GM10266 (cell line): ENCODE measurements around the gene SORT1.
"Not testable (repeated sequence)": the region's sequence is repeated elsewhere in the genome, so short reads cannot be mapped to it uniquely, and the experiment has no call there.

ENCODE experiments used
- DNase-seq: peaks from one replicate; pipeline ENCODE4 v3.0.0; 2012; ENCODE audit errors: extremely low spot score
- TF ChIP-seq, protein P1 (sequence below): IDR thresholded peaks from 2 replicates; pipeline ENCODE4 v1.5.1; 2012; ENCODE audit warnings: mild to moderate bottlenecking, low read depth; ENCODE audit not compliant: control insufficient read depth, insufficient read depth; ENCODE audit errors: missing control alignments

The SORT1 gene

DNA sequence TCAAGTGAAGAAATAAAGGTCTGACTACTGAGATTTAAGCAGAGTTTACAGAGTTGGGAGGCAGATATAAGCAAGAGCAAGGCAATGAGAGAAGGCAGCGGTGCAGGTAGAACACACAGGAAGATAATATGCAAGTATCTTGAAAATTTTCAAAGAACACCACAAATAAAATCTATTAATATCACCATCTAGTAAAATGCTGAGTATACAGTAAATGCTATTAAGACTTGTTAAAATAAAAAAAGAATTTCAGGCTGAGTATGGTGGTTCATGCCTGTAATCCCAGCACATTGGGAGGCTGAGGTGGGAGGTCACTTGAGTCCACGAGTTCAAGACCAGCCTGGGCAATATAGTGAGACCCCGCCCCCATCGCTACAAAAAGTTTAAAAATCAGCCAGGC is 20.0 kb downstream of the SORT1 start:
- TF ChIP-seq, protein P1, sequence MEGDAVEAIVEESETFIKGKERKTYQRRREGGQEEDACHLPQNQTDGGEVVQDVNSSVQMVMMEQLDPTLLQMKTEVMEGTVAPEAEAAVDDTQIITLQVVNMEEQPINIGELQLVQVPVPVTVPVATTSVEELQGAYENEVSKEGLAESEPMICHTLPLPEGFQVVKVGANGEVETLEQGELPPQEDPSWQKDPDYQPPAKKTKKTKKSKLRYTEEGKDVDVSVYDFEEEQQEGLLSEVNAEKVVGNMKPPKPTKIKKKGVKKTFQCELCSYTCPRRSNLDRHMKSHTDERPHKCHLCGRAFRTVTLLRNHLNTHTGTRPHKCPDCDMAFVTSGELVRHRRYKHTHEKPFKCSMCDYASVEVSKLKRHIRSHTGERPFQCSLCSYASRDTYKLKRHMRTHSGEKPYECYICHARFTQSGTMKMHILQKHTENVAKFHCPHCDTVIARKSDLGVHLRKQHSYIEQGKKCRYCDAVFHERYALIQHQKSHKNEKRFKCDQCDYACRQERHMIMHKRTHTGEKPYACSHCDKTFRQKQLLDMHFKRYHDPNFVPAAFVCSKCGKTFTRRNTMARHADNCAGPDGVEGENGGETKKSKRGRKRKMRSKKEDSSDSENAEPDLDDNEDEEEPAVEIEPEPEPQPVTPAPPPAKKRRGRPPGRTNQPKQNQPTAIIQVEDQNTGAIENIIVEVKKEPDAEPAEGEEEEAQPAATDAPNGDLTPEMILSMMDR: no peak
- DNase-seq: no peak

DNA sequence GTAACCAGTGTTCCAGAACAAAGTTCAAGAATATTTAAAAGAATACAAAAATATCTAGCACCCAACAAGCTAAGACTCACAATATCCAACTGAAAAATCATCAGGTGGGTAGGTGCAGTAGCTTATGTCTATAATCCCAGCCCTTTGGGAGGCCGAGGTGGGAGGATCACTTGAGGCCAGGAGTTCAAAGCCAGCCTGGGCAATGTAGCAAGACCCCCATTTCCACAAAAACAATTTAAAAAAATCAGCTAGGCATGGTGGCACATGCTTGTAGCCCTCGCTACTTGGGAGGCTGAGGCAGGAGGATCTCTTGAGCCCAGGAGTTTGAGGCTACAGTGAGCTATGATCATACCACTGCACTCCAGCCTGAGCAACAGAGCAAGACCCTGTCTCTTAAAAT is 24.0 kb downstream of the SORT1 start:
- not testable (repeated sequence) for DNase-seq

DNA sequence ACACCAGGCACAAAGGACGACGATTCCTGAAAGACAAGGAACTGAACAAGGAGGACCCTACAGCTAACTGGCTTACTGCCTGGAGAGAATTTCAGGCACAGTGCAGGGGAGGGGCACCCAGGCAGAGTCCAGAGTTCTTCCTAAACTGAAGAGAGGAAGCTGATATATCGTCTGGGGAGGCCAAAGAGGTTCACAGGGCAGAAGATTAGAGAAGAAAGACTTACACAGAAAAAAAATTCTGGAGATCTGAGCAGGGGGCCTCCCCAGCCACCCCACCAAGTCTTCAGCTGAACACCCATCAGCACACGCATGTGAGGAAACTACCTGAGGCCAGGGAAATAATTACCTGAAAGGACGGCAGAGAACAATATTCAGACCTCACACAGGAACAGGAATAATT is 24.6 kb downstream of the SORT1 start:
- TF ChIP-seq, protein P1: no peak
- no peak for DNase-seq

DNA sequence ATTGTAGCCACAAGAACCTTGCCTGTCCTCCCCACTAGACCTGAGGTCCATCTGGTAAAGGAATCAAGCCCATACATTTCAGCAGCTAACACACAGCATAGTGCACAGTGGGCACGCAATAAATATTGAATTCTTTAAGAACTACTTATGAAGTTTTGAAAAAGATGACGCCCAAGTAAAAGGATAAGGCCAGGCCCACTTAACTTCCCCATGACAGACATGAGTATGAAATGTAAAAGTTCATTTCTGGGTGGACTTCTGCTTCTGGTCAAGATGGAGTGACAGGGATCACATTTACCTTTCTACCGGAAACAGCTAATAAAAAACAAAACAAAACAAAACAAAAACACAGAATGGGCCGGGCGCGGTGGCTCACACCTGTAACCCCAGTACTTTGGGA is 25.4 kb downstream of the SORT1 start:
- no peak for DNase-seq
- TF ChIP-seq, protein P1: no peak

DNA sequence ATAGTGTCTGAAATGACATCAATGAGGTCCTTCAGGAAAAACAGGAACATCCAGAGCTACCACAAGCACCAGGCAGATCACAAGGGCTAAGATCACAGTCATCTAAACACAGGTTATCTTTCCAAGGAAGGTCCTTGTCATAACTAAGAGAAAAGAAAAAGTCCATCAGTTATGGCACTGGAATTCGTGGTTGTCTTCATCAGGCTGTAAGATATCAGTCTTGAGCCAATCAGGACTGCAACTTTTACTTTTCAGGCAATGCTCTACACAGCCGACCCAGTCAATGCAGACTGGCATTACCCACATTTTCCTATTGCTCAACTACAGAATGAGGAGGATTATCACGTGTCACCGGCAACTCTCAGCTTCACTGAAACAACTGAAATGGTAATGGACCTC is 26.4 kb downstream of the SORT1 start:
- no peak for DNase-seq
- TF ChIP-seq, protein P1: no peak

DNA sequence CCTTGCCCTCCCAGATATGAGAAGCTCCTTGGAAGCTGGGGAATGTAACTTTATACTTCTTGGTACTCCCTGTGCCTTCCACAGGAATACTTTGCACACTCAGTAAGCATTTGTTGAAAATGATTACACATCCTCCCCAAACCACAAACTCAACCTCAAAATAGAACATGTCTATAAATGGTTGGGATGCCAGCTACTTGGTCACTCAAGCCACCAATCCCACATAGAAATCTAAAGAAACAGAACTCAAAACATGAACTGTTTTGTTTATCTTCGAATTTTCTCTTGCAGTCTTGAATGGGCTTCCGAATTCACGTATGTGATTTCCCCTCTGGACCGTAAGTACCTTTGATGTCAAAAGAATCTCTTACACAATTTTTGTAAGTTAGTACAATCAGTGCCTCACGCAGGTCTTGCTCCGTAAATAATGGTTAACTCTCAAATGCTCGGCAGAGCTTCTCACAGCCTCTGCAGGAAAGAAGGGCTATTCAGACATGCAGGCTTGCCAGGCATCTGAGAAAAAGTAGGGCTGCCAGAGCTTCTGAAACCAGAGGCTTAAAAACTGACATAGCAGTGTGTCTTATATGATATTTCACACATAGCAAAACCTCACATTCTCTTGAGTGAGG is 26.9 kb downstream of the SORT1 start:
- TF ChIP-seq, protein P1: no peak
- DNase-seq: no peak

DNA sequence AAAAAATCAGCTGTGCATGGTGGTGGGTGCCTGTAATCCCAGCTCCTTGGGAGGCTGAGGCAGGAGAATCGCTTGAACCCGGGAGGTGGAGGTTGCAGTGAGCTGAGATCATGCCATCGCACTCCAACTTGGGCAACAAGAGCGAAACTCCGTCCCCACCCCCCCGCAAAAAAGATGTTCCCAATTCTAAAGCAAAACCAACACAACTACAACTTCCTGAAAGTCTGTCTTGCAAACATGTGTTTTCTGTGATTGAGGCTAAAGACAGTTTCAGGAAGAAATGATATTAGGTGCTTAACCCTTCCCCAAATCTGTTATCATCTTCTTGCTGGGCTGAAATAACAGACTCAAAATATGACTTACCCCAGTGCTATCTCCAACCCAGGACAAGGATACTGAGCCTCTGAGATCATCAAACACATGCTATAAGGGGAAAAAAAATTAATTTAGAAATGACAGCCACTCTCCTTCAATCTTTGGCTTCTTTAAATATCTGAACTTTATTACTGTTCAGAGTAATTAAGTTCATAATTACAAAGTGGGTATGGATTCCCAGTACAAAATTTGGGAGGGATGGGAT is 28.5 kb downstream of the SORT1 start:
- TF ChIP-seq, protein P1: no peak
- no peak for DNase-seq

DNA sequence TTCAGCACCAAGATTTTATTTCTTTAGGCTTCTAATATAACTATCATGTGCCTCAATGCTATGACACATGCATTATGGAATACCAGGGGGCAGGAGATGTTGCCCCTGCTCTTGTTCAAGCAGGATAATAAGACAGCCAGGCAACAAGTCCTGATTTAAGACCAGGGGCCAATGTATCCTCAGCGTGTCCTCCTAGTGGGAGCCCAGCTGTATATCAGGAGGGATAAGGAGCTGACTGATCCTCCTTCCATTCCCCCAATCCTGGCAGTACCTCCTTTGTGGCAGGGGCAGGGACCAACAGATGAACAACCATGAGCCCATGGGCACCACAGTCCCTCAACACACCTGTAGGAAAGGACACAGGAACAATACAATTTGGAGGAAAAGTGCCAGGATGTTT is 29.3 kb downstream of the SORT1 start:
- no peak for DNase-seq

More for the DNA sequence above, 29.3 kb downstream of the SORT1 start:
- TF ChIP-seq, protein P1: no peak
